HepG2 (cell line): ENCODE results near the gene MT1A. TPM values are rescaled to one million over a fixed set of nuclear protein-coding genes. Genes with fewer than 3 reads are reported as not detected.

Source experiments
- ELF3 ChIP-seq: IDR thresholded peaks from 2 replicates; pipeline ENCODE4 v1.6.1; 2016; ENCODE audit warnings: missing genetic modification reagents, missing compliant biosample characterization
- HCFC1 ChIP-seq: fragments of 150-350 bp; IDR thresholded peaks from 2 replicates; pipeline ENCODE4 v1.6.1; 2014; ENCODE audit warnings: low read depth, low read length
- KLF15 ChIP-seq: sonication (generic); formaldehyde crosslinking; IDR thresholded peaks from 2 replicates; pipeline ENCODE4 v1.8.1; 2023; ENCODE audit warnings: borderline replicate concordance, mild to moderate bottlenecking, inconsistent platforms, missing genetic modification reagents, mixed read lengths
- PHF8 ChIP-seq: sonication (generic); formaldehyde crosslinking; IDR thresholded peaks from 2 replicates; pipeline ENCODE4 v1.5.0; 2020; ENCODE audit warnings: missing genetic modification reagents
- PITX1 ChIP-seq: sonication (generic); formaldehyde crosslinking; IDR thresholded peaks from 2 replicates; pipeline ENCODE4 v1.5.1; 2020; ENCODE audit warnings: mild to moderate bottlenecking, missing genetic modification reagents
- SRY ChIP-seq: sonication (generic); formaldehyde crosslinking; IDR thresholded peaks from 2 replicates; pipeline ENCODE4 v1.8.0; 2022; ENCODE audit warnings: mild to moderate bottlenecking, missing genetic modification reagents
- TAF1 ChIP-seq: sonication (generic); formaldehyde crosslinking; IDR thresholded peaks from 2 replicates; pipeline ENCODE4 v1.4.0; 2020; ENCODE audit warnings: missing genetic modification reagents
- TEAD2 ChIP-seq: sonication (generic); formaldehyde crosslinking; IDR thresholded peaks from 2 replicates; pipeline ENCODE4 v1.9.0; 2021; ENCODE audit warnings: missing genetic modification reagents
- TEAD3 ChIP-seq: optimal IDR thresholded peaks from 2 replicates; pipeline ENCODE3; 2016; ENCODE audit warnings: borderline replicate concordance
- THRA ChIP-seq: sonication (generic); formaldehyde crosslinking; IDR thresholded peaks from 2 replicates; pipeline ENCODE4 v1.4.0; 2020; ENCODE audit warnings: missing genetic modification reagents, borderline replicate concordance
- THYN1 ChIP-seq: sonication (generic); formaldehyde crosslinking; IDR thresholded peaks from 2 replicates; pipeline ENCODE4 v1.8.1; 2023; ENCODE audit warnings: low read depth, mild to moderate bottlenecking, moderate library complexity, missing genetic modification reagents, borderline replicate concordance
- ZBTB7A ChIP-seq: sonication (generic); formaldehyde crosslinking; IDR thresholded peaks from 2 replicates; pipeline ENCODE4 v1.8.0; 2022; ENCODE audit warnings: mild to moderate bottlenecking, missing genetic modification reagents
- ZNF142 ChIP-seq: sonication (generic); formaldehyde crosslinking; IDR thresholded peaks from 2 replicates; pipeline ENCODE4 v1.4.0; 2020; ENCODE audit warnings: missing genetic modification reagents
- ZNF329 ChIP-seq: sonication (generic); formaldehyde crosslinking; IDR thresholded peaks from 2 replicates; pipeline ENCODE4 v1.9.0; 2021; ENCODE audit warnings: low read depth, mild to moderate bottlenecking, missing genetic modification reagents
- ZNF746 ChIP-seq: sonication (generic); formaldehyde crosslinking; IDR thresholded peaks from 2 replicates; pipeline ENCODE4 v1.8.0; 2022; ENCODE audit warnings: mild to moderate bottlenecking, missing genetic modification reagents
- polyA plus RNA-seq, 8 experiments: library from polyadenylated mRNA; depleted of rRNA in 3 of 8; stranded (reverse) in 7 of 8; unstranded in 1 of 8; fragments of >200 nt; fragmentation: Illumina TruSeq in 4 of 8; extraction: Trizol in 4 of 8; gene quantifications; 2 replicates each; pipeline versions ENCODE4 v1.2.1 to v1.2.3, GENCODE V29; 2011 to 2016; ENCODE audit warnings: low read depth in 4 of 8, missing spikeins in 1 of 8, mixed read lengths in 1 of 8; ENCODE audit not compliant: insufficient read depth in 1 of 8
- total RNA-seq, 5 experiments: library from RNA; depleted of rRNA; stranded (reverse); fragments of >200 nt; fragmentation: Illumina TruSeq; extraction: Trizol; gene quantifications; 2 replicates each; pipeline ENCODE4 v1.2.3, GENCODE V29; 2016; ENCODE audit warnings: low read depth in 1 of 5
- TF ChIP-seq, protein P1 (sequence below): sonication (generic); formaldehyde crosslinking; IDR thresholded peaks from 2 replicates; pipeline ENCODE4 v1.8.1; 2023; ENCODE audit warnings: mild to moderate bottlenecking, inconsistent platforms, moderate library complexity, missing genetic modification reagents, borderline replicate concordance
- TF ChIP-seq, protein P2 (sequence below): sonication (generic); formaldehyde crosslinking; IDR thresholded peaks from 2 replicates; pipeline ENCODE4 v1.4.0; 2020; ENCODE audit warnings: mild to moderate bottlenecking, missing genetic modification reagents

Gene MT1A
- total and polyA plus RNA-seq, 2 of the 13 experiments (the other 11 are each of a cell fraction or from before 2014, with no cell fraction given) = 8.3 to 10.4 TPM

DNA sequence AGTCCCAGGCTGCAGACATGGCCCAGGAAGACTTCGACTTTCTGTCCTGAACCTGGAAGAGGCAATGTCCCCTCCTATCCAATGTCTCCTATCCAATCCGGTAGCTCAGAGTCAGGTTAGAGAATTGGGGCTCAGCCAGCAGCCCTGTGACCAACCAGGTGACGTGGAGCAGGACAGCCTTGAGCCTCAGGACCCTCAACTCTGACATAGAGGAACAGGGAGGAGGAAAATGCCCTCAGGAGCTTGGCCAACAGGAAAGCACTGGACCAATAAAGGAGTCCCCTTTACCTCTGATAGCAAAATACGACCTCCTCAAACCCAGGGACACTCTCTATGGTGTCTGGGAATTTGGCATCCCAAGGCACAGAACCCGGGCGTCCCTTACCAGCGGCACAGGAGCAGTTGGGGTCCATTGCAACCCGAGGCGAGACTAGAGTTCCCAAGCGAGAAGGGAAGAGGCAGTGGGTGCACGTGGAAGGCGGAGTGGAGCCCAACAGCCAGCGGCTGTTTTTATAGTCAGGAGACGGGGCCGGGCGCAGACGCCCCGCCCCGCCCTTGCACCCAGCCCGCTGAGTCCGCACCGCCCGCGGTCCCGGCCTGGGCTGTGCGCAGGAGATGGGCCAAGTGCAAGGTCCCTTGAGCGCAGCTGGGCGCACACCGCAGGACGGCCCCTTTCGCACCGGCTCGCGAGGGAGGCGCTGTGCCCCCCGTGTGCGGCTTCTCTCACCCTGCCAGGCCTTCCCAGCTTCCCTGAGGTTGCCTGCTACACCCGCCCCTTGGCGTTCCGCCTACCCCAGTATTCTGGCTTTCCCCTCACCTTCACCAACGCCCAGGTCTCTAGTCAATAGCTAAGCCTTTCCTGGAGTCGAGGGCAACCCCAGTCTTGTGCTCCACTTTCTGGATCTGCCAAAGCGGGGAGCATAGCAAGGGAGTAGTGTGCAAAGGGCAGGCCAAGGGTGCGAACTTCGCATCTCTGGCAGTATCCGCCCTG is 29.4 kb downstream of the MT1A start, which contains the start of gene MT1G (continued):
- TF ChIP-seq, protein P1, sequence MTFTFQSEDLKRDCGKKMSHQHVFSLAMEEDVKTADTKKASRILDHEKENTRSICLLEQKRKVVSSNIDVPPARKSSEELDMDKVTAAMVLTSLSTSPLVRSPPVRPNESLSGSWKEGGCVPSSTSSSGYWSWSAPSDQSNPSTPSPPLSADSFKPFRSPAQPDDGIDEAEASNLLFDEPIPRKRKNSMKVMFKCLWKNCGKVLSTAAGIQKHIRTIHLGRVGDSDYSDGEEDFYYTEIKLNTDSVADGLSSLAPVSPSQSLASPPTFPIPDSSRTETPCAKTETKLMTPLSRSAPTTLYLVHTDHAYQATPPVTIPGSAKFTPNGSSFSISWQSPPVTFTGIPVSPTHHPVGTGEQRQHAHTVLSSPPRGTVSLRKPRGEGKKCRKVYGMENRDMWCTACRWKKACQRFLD (CRISPR knock-in tag) = peak; percentile 72; the same call in 1 of the 2 replicates
- no peak for TF ChIP-seq HCFC1
- no peak for TF ChIP-seq ZNF329 (CRISPR knock-in tag)
- no peak for TF ChIP-seq ZNF746 (CRISPR knock-in tag)
- TF ChIP-seq THYN1 = no peak
- TF ChIP-seq KLF15 (CRISPR knock-in tag) = no peak
- TF ChIP-seq TEAD2 (CRISPR knock-in tag) = 0 out of 2 replicates have a peak, but pooled peaks have one; percentile 56
- 0 out of 2 replicates have a peak, but pooled peaks have one; percentile 25 for TF ChIP-seq SRY
- TF ChIP-seq PITX1 = peak; percentile 45; the same call in 1 of the 2 replicates
- peak; percentile 48 for TF ChIP-seq TAF1 (CRISPR knock-in tag)
- TF ChIP-seq, protein P2, sequence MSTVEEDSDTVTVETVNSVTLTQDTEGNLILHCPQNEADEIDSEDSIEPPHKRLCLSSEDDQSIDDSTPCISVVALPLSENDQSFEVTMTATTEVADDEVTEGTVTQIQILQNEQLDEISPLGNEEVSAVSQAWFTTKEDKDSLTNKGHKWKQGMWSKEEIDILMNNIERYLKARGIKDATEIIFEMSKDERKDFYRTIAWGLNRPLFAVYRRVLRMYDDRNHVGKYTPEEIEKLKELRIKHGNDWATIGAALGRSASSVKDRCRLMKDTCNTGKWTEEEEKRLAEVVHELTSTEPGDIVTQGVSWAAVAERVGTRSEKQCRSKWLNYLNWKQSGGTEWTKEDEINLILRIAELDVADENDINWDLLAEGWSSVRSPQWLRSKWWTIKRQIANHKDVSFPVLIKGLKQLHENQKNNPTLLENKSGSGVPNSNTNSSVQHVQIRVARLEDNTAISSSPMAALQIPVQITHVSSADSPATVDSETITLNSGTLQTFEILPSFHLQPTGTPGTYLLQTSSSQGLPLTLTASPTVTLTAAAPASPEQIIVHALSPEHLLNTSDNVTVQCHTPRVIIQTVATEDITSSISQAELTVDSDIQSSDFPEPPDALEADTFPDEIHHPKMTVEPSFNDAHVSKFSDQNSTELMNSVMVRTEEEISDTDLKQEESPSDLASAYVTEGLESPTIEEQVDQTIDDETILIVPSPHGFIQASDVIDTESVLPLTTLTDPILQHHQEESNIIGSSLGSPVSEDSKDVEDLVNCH = 0 out of 2 replicates have a peak, but pooled peaks have one; percentile 75
- no peak for TF ChIP-seq THRA
- no peak for TF ChIP-seq ZBTB7A
- peak; percentile 45 for TF ChIP-seq PHF8 (CRISPR knock-in tag)
- peak; percentile 50; the same call in 1 of the 2 replicates for TF ChIP-seq ZNF142 (CRISPR knock-in tag)
- no peak for TF ChIP-seq TEAD3 (CRISPR knock-in tag)
- no peak; the same call in 1 of the 2 replicates for TF ChIP-seq ELF3 (CRISPR knock-in tag)
